PC-3 (cell line): ENCODE data around the gene PRKRA.

Source experiments
- CTCF ChIP-seq: fragments of 300-600 bp; sonication (generic); conservative IDR thresholded peaks from 2 replicates; pipeline ENCODE4 v1.5.1; 2017; ENCODE audit warnings: antibody characterized with exemption, low read depth, mild to moderate bottlenecking, low read length
- EZH2 ChIP-seq: fragments of 300-600 bp; sonication (generic); IDR thresholded peaks from one replicate; pipeline ENCODE4 v1.6.1; 2017; ENCODE audit warnings: antibody characterized with exemption, mild to moderate bottlenecking, low read length; ENCODE audit not compliant: unreplicated experiment

DNA sequence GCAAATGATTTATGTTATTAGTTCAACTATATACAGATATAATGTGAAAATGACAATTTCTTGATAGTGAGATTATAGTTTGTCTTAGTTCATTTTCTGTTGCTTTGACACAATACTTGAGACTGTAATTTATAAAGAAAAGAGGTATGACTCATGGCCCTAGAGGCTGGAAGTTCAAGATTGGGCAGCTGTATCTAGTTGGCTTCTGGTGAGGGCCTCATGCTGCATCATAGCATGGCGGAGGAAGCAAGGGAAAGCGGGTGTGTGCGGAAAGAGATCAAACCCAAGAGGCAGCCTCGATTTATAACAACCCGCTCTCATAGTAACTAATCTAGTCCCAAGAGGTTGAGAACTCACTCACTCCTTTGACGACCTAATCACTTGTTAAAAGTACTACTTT, 40.6 kb upstream of the PRKRA start:
- TF ChIP-seq CTCF = no peak
- no peak for TF ChIP-seq EZH2
